Caco-2 (cell line): ENCODE results near the gene TXNDC16. TPM values are rescaled to one million over a fixed set of nuclear protein-coding genes. Genes with fewer than 3 reads are reported as not detected.

Experiments used
- BruUV-seq: library from RNA; stranded (reverse); fragments of 400-500 nt; replicated peaks from 2 replicates; lab custom pipeline; 2021; lab: Mats Ljungman, UMichigan
- CTCF ChIA-PET: fragments of 300-600 bp; sonication (Branson Sonifier 250); formaldehyde crosslinking; loops from one replicate; lab custom pipeline; 2022; ENCODE audit warnings: antibody characterized with exemption; lab: Charles Lee
- POLR2A ChIA-PET: fragments of 300-600 bp; sonication (Branson Sonifier 250); formaldehyde crosslinking; loops from one replicate; lab custom pipeline; 2022; ENCODE audit warnings: antibody characterized with exemption; lab: Charles Lee
- DNase-seq, 2 experiments: peaks; one replicate each; pipeline versions ENCODE4 v3.0.0 to v3.0.0-alpha.2; 2020 to 2022
- H3K27me3 ChIP-seq: replicated peaks from 2 replicates; pipeline ENCODE4 v1.6.0; 2011; ENCODE audit warnings: low read length; ENCODE audit not compliant: control insufficient read depth, insufficient read depth
- H3K36me3 ChIP-seq: 2 replicates; pipeline ENCODE4 v1.5.1; 2011; ENCODE audit warnings: low read length; ENCODE audit not compliant: control insufficient read depth, insufficient read depth
- H3K4me1 ChIP-seq: fragments of 250-450 bp; sonication (Bioruptor Pico); 2 replicates; pipeline ENCODE4 v1.5.1; 2020; ENCODE audit warnings: mild to moderate bottlenecking
- H3K4me3 ChIP-seq: 2 replicates; pipeline ENCODE4 v1.5.1; 2011; ENCODE audit warnings: low read depth, mild to moderate bottlenecking, control low read depth, low read length
- H3K9me3 ChIP-seq: fragments of 250-450 bp; sonication (Bioruptor Pico); 2 replicates; pipeline ENCODE4 v1.5.1; 2020; ENCODE audit warnings: mild to moderate bottlenecking, moderate library complexity
- H3K27ac Mint-ChIP-seq: one replicate; pipeline ENCODE4 v1.8.0; 2022; ENCODE audit warnings: mixed read lengths; ENCODE audit not compliant: unreplicated experiment
- H3K27me3 Mint-ChIP-seq: one replicate; pipeline ENCODE4 v1.8.0; 2022; ENCODE audit warnings: mixed read lengths; ENCODE audit not compliant: insufficient read depth, unreplicated experiment
- H3K36me3 Mint-ChIP-seq: one replicate; pipeline ENCODE4 v1.8.0; 2022; ENCODE audit warnings: mild to moderate bottlenecking, mixed read lengths; ENCODE audit not compliant: insufficient read depth, unreplicated experiment
- H3K4me1 Mint-ChIP-seq: one replicate; pipeline ENCODE4 v1.8.0; 2022; ENCODE audit warnings: low read depth, mixed read lengths; ENCODE audit not compliant: unreplicated experiment
- H3K4me3 Mint-ChIP-seq: one replicate; pipeline ENCODE4 v1.8.0; 2022; ENCODE audit warnings: mild to moderate bottlenecking, moderate library complexity, mixed read lengths; ENCODE audit not compliant: unreplicated experiment
- H3K9me3 Mint-ChIP-seq: one replicate; pipeline ENCODE4 v1.8.0; 2022; ENCODE audit warnings: mixed read lengths; ENCODE audit not compliant: unreplicated experiment
- intact Hi-C: fragments of 100-400 bp; cut with micrococcal nuclease; formaldehyde crosslinking; loops from one replicate; pipeline ENCODE4 v1.10.0; 2022; ENCODE audit not compliant: unreplicated experiment
- total RNA-seq: library from RNA; stranded (reverse); gene quantifications from 2 replicates; pipeline ENCODE4 v1.2.3, GENCODE V29; 2022
- TF ChIP-seq, protein P1 (sequence below), 2 experiments: fragments of 200-600 bp in 1 of 2; IDR thresholded peaks; 1 replicate in 1 of 2; 2 replicates in 1 of 2; pipeline versions ENCODE4 v1.5.1 to v1.8.0; 2011 to 2022; ENCODE audit warnings: antibody characterized with exemption in 1 of 2, control low read depth in 1 of 2, inconsistent platforms in 1 of 2, low read depth in 1 of 2, low read length in 1 of 2, mild to moderate bottlenecking in 1 of 2, moderate library complexity in 1 of 2; ENCODE audit not compliant: insufficient read depth in 1 of 2, severe bottlenecking in 1 of 2, unreplicated experiment in 1 of 2

Gene TXNDC16
- total RNA-seq, 1 experiment from 2014 or later, result 6.6 TPM

GRCh38 chr14:52405314-52405713 lies 147.0 kb downstream of the TXNDC16 start:
- Histone ChIP-seq H3K4me1 (no peaks in the 10 kb centered on the region), H3K36me3 (no peaks in the 10 kb centered on the region), H3K4me3 (no peak overlapping the region), H3K27me3 (no peaks in the 10 kb centered on the region), H3K9me3 (peaks cover 3% of the 10 kb centered on the region; the same call in 1 of the 2 replicates)
- intact Hi-C loops, result loop anchor here (10.0 kb wide), 1 partner anchor 91 kb away; the partner anchor contains the start of gene PTGER2
- H3K4me3 Mint-ChIP-seq, result no peak overlapping the region
- BruUV-seq, result no TSS peak
- no peak for DNase-seq
- TF ChIP-seq, protein P1, sequence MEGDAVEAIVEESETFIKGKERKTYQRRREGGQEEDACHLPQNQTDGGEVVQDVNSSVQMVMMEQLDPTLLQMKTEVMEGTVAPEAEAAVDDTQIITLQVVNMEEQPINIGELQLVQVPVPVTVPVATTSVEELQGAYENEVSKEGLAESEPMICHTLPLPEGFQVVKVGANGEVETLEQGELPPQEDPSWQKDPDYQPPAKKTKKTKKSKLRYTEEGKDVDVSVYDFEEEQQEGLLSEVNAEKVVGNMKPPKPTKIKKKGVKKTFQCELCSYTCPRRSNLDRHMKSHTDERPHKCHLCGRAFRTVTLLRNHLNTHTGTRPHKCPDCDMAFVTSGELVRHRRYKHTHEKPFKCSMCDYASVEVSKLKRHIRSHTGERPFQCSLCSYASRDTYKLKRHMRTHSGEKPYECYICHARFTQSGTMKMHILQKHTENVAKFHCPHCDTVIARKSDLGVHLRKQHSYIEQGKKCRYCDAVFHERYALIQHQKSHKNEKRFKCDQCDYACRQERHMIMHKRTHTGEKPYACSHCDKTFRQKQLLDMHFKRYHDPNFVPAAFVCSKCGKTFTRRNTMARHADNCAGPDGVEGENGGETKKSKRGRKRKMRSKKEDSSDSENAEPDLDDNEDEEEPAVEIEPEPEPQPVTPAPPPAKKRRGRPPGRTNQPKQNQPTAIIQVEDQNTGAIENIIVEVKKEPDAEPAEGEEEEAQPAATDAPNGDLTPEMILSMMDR (IDR thresholded peaks at IDR 0.05; ENCODE audit: insufficient read depth in 1 of 2, low read depth in 1 of 2, low read length in 1 of 2, severe bottlenecking in 1 of 2, unreplicated experiment in 1 of 2), result no peak
- ChIA-PET CTCF (no interaction called here), POLR2A (no interaction called here)
- H3K27me3 Mint-ChIP-seq, result peaks cover 12% of the 10 kb centered on the region
- H3K36me3 Mint-ChIP-seq, result no peaks in the 10 kb centered on the region
- no peak overlapping the region for H3K27ac Mint-ChIP-seq
- no peaks in the 10 kb centered on the region for H3K4me1 Mint-ChIP-seq
- H3K9me3 Mint-ChIP-seq, result no peaks in the 10 kb centered on the region

DNA sequence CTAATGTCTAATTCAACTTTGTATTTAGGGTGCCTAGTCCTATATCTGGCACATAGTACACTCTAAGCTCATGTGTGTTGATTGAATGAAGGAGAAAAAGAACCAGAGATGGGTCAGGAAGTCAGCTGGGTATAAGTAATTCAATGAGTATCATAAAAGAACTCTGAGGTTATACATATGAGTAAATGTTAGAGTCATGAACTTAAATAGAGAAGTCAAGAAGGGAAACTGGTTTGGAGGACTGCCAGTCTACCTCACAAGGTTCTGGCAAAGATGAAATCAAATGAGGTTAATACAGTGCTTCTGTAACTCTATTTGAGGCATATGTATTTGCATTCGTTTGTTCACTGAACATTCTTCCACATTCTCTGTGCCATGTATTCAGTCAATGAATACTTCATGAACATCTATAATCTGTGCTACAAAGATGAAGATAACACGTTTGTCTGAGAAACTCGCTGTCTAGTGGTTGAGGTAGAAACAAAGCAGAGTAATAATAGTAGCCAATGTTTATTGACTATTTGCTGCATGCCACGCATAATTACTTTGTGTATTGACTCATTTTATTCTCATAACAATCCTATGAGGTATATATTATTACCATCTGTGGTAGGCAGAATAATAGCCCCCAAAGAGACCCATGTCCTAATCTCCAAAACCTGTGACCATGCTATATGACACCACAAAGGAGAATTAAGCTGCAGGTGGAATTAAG lies 149.3 kb downstream of the TXNDC16 start:
- POLR2A ChIA-PET, result no interaction called here
- H3K36me3 ChIP-seq, result no peaks in the 10 kb centered on the region
- Mint-ChIP-seq H3K27me3 (peaks cover 12% of the 10 kb centered on the region), H3K4me3 (no peak overlapping the region), H3K9me3 (no peaks in the 10 kb centered on the region), H3K4me1 (no peaks in the 10 kb centered on the region), H3K27ac (no peak overlapping the region), H3K36me3 (no peaks in the 10 kb centered on the region)
- H3K4me3 ChIP-seq, result no peak overlapping the region
- TF ChIP-seq, protein P1 (IDR thresholded peaks at IDR 0.05; ENCODE audit: insufficient read depth in 1 of 2, low read depth in 1 of 2, low read length in 1 of 2, severe bottlenecking in 1 of 2, unreplicated experiment in 1 of 2), result no peak
- no peaks in the 10 kb centered on the region for H3K4me1 ChIP-seq
- intact Hi-C loops, result loop anchor here (10.0 kb wide), 1 partner anchor 88 kb away; the partner anchor contains the start of gene PTGER2
- CTCF ChIA-PET, result no interaction called here
- no TSS peak for BruUV-seq
- no peaks in the 10 kb centered on the region for H3K27me3 ChIP-seq
- peaks cover 3% of the 10 kb centered on the region; the same call in 1 of the 2 replicates for H3K9me3 ChIP-seq
- no peak for DNase-seq

DNA sequence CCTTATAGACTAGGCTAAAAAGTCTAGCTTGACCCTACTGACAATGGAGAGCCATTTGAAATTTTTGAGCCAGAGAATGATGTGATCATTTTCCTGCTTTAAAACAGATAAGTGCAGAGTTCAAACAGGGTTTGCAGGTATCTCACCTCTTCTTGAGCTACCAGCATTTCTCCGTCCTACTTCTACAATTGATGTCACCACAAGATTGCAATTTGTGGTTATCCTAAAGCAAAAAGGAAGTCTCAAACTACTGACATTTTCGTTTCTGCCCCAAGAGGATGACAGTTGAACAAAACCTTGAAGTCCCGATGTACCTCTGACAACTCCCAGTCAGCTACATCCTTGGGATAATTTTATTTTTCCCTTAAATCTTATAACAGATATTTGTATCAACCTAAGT lies 151.5 kb downstream of the TXNDC16 start:
- Histone ChIP-seq H3K4me1 (no peaks in the 10 kb centered on the region), H3K36me3 (no peaks in the 10 kb centered on the region), H3K27me3 (no peaks in the 10 kb centered on the region), H3K4me3 (no peak overlapping the region), H3K9me3 (no peaks in the 10 kb centered on the region)
- no peaks in the 10 kb centered on the region for H3K9me3 Mint-ChIP-seq
- no peak overlapping the region for H3K4me3 Mint-ChIP-seq
- no TSS peak for BruUV-seq
- no peak overlapping the region for H3K27ac Mint-ChIP-seq
- no peak for DNase-seq
- POLR2A ChIA-PET, result no interaction called here
- no peaks in the 10 kb centered on the region for H3K36me3 Mint-ChIP-seq
- TF ChIP-seq, protein P1 (IDR thresholded peaks at IDR 0.05; ENCODE audit: insufficient read depth in 1 of 2, low read depth in 1 of 2, low read length in 1 of 2, severe bottlenecking in 1 of 2, unreplicated experiment in 1 of 2), result no peak
- CTCF ChIA-PET, result no interaction called here
- H3K27me3 Mint-ChIP-seq, result peaks cover 14% of the 10 kb centered on the region
- no peaks in the 10 kb centered on the region for H3K4me1 Mint-ChIP-seq
- intact Hi-C loops, result loop anchor here (10.0 kb wide), 1 partner anchor 86 kb away; the partner anchor contains the start of gene PTGER2
